ENCODE results near the gene OTOGL.

GRCh38 chr12:80157645-80158044 lies 58.3 kb downstream of the OTOGL start:
- TF ChIP-seq CTCF (tag by site-specific recombination; IDR thresholded peaks at IDR 0.05) = no peak
- TF ChIP-seq ZBTB10 (tag by site-specific recombination; IDR thresholded peaks at IDR 0.05) = no peak
- no peak for TF ChIP-seq ZNF843 (tag by site-specific recombination; IDR thresholded peaks at IDR 0.05)
- TF ChIP-seq ZNF677 (tag by site-specific recombination; IDR thresholded peaks at IDR 0.05) = no peak
- TF ChIP-seq TCF7L2 (IDR thresholded peaks at IDR 0.05; ENCODE audit: borderline replicate concordance, low read depth, low read length) = no peak
- no peak for TF ChIP-seq HIC1 (tag by site-specific recombination; IDR thresholded peaks at IDR 0.05)
- TF ChIP-seq TSHZ1 (tag by site-specific recombination; IDR thresholded peaks at IDR 0.05; ENCODE audit: borderline replicate concordance) = no peak
- TF ChIP-seq ZNF248 (tag by site-specific recombination; IDR thresholded peaks at IDR 0.05) = no peak
- TF ChIP-seq ZBTB1 (tag by site-specific recombination; IDR thresholded peaks at IDR 0.05) = no peak
- no peak for TF ChIP-seq ZNF521 (tag by site-specific recombination; IDR thresholded peaks at IDR 0.05)
- no peak for TF ChIP-seq REST (tag by site-specific recombination; IDR thresholded peaks at IDR 0.05)
